HEK293T (cell line): ENCODE results near the gene HPDL.

Source experiments
- CTCF ChIA-PET: fragments of 350-600 bp; formaldehyde crosslinking; extraction: SDS; loops from one replicate; lab custom pipeline; 2021; ENCODE audit warnings: antibody characterized with exemption, inconsistent platforms; lab: Yijun Ruan, JAX
- POLR2A ChIA-PET: fragments of 350-600 bp; formaldehyde crosslinking; extraction: SDS; loops from one replicate; lab custom pipeline; 2020; ENCODE audit warnings: antibody characterized with exemption, inconsistent platforms; lab: Yijun Ruan, JAX
- DNase-seq: peaks from one replicate; pipeline ENCODE4 v3.0.0; 2012; ENCODE audit warnings: mixed read lengths; ENCODE audit errors: extremely low spot score
- ARNT ChIP-seq: fragments of 450-650 bp; IDR thresholded peaks from 2 replicates; pipeline ENCODE4 v1.6.1; 2017; ENCODE audit warnings: mild to moderate bottlenecking
- BHLHE40 ChIP-seq: fragments of 450-650 bp; IDR thresholded peaks from 2 replicates; pipeline ENCODE4 v1.6.1; 2016; ENCODE audit warnings: mild to moderate bottlenecking, moderate library complexity, borderline replicate concordance
- CTBP1 ChIP-seq: fragments of 450-650 bp; IDR thresholded peaks from 2 replicates; pipeline ENCODE4 v1.6.1; 2016; ENCODE audit warnings: borderline replicate concordance
- ELF4 ChIP-seq: fragments of 450-650 bp; IDR thresholded peaks from 2 replicates; pipeline ENCODE4 v1.6.1; 2017; ENCODE audit warnings: antibody characterized with exemption
- FOXA1 ChIP-seq: fragments of 450-650 bp; IDR thresholded peaks from 2 replicates; pipeline ENCODE4 v1.6.1; 2016; ENCODE audit warnings: mild to moderate bottlenecking
- FOXK2 ChIP-seq: fragments of 450-650 bp; IDR thresholded peaks from 2 replicates; pipeline ENCODE4 v1.6.1; 2016; ENCODE audit warnings: mild to moderate bottlenecking
- FOXM1 ChIP-seq: fragments of 450-650 bp; IDR thresholded peaks from 2 replicates; pipeline ENCODE4 v1.6.1; 2017; ENCODE audit warnings: mild to moderate bottlenecking, borderline replicate concordance
- HDGF ChIP-seq: fragments of 450-650 bp; IDR thresholded peaks from 2 replicates; pipeline ENCODE4 v1.6.1; 2017; ENCODE audit warnings: antibody characterized with exemption, borderline replicate concordance
- L3MBTL2 ChIP-seq: fragments of 450-650 bp; conservative IDR thresholded peaks from 2 replicates; pipeline ENCODE4 v1.6.1; 2016; ENCODE audit warnings: mild to moderate bottlenecking
- LEF1 ChIP-seq: fragments of 450-650 bp; IDR thresholded peaks from 2 replicates; pipeline ENCODE4 v1.6.1; 2017; ENCODE audit warnings: mild to moderate bottlenecking, borderline replicate concordance
- NFRKB ChIP-seq: fragments of 450-650 bp; IDR thresholded peaks from 2 replicates; pipeline ENCODE4 v1.6.1; 2016; ENCODE audit warnings: mild to moderate bottlenecking, moderate library complexity
- SP1 ChIP-seq: fragments of 450-650 bp; IDR thresholded peaks from 2 replicates; pipeline ENCODE4 v1.6.1; 2017
- SUZ12 ChIP-seq: fragments of 450-650 bp; IDR thresholded peaks from 2 replicates; pipeline ENCODE4 v1.6.1; 2016; ENCODE audit warnings: mild to moderate bottlenecking
- TARDBP ChIP-seq: fragments of 450-650 bp; IDR thresholded peaks from 2 replicates; pipeline ENCODE4 v1.6.1; 2016
- ZNF384 ChIP-seq: fragments of 450-650 bp; IDR thresholded peaks from 2 replicates; pipeline ENCODE4 v1.6.1; 2016
- TF ChIP-seq, protein P1 (sequence below): fragments of 450-650 bp; IDR thresholded peaks from 2 replicates; pipeline ENCODE4 v1.6.1; 2016

Gene HPDL

DNA sequence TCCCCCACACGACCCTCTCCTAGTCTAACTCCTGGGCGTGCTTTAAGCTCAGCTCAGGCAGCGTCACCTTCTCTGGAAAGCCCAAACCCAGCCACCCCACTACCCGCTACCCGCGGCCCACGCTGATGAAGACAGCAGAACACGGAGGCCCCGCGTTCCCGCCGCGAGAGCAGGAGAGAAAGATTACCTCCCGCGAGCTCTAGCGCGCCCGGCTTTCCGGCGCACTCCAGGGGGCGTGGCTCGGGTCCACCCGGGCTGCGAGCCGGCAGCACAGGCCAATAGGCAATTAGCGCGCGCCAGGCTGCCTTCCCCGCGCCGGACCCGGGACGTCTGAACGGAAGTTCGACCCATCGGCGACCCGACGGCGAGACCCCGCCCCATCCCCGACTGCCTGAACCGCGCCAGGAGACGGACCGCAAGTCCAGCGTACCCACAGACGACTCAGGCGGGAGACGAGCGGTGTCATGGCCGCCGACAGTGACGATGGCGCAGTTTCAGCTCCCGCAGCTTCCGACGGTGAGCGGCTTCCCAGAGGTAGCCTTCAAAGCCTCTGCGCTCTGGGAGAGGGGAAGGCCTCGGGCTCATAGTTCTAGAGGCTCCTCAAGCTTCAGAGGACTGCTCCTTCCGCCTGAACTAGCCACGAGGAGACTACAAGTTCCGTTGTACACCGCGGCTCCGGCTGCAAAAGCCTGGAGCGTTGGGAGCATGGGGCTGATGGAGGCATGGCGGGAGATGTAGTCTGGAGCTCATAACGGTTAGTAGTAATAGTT lies 13.3 kb downstream of the HPDL start, which contains the start of the genes MUTYH and TOE1:
MUTYH (minus strand) TSS at position 652 of the 770 bp plus-strand sequence. CDS start 5,935 bp downstream, outside the sequence.
TOE1 (plus strand) TSS at position 382 of the 770 bp plus-strand sequence; CDS start at position 465, 83 bp downstream.
- peak; percentile 94 for DNase-seq
- TF ChIP-seq TARDBP, result no peak
- peak; percentile 62; the same call in 1 of the 2 replicates for TF ChIP-seq ELF4
- TF ChIP-seq L3MBTL2, result peak; percentile 92
- no peak for TF ChIP-seq LEF1
- ChIA-PET CTCF (interaction anchor here (1.0 to 1.8 kb wide), 3 partner anchors 20 to 153 kb away, joined by 3 to 6 read pairs (median 5); partner anchors contain the start of gene TESK2), POLR2A (interaction anchor here (0.6 to 4.8 kb wide), 51 partner anchors 11 to 618 kb away, joined by 3 to 90 read pairs (median 6); partner anchors contain the start of genes AKR1A1, BTBD19, CCDC163 and EIF2B3)

DNA sequence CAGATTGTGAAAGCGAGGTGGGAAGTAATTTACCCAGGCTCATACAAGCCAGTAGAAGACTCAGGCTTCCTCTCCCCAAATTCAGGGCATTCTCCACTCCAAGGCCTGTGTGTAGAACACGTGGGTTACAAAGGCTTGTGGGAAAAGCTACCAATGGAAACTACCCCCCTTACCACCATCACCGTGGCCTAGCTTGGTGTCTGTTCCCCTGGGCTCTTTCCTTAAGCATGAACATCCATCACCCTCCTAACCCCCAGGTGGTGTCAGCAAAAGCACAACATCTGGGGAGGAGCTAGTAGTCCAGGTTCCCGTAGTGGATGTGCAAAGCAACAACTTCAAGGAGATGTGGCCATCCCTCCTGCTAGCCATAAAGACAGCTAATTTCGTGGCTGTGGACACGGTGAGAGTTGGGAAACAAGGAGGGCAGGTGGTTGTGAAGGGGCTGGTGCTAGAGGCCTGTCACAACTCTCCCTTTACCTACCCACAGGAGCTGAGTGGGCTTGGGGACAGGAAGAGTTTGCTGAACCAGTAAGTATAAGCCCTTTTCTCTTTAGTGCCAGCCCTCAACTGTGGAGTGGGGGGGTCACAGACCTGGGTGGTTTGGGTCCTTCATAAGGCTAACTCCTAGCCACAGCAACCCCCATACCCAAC lies 14.2 kb downstream of the HPDL start:
- peak; percentile 6 for TF ChIP-seq L3MBTL2
- TF ChIP-seq ELF4, result 0 out of 2 replicates have a peak, but pooled peaks have one; percentile 7
- no peak for TF ChIP-seq HDGF
- CTCF ChIA-PET, result interaction anchor here (1.0 to 1.8 kb wide), 2 partner anchors 19 to 152 kb away, joined by 5 to 6 read pairs; no protein-coding TSS in a partner anchor
- POLR2A ChIA-PET, result interaction anchor here (0.6 to 4.8 kb wide), 42 partner anchors 10 to 619 kb away, joined by 3 to 90 read pairs (median 6); partner anchors contain the start of genes AKR1A1, BTBD19, CCDC163 and EIF2B3
- no peak for DNase-seq

DNA sequence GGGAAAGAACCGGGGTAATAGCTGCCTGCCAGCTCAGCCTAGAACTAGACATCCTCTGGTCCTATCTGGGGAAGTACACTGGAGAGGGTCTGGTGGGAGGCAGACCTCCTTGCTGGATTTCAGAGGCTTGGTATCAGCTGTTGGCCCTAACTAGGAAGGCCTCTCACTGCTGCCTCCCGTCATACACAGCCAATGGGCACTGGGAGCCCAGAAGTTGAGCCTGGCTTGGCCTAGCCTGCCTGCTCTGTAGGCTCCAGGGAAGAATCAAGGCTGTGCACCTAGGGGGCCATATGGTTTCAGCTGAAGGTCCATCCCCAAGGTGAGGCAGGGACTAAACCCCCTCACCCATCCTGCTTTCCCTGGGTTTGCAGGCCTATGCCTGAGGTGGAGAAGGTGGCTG lies 17.8 kb downstream of the HPDL start:
- ChIA-PET CTCF (no interaction called here), POLR2A (interaction anchor here (0.8 to 1.0 kb wide), 2 partner anchors 17 to 37 kb away, joined by 3 read pairs; no protein-coding TSS in a partner anchor)
- no peak for DNase-seq
- no peak for TF ChIP-seq LEF1
- TF ChIP-seq ARNT, result no peak
- TF ChIP-seq SUZ12, result no peak
- no peak for TF ChIP-seq CTBP1
- TF ChIP-seq FOXK2, result no peak
- TF ChIP-seq FOXA1, result no peak
- no peak for TF ChIP-seq FOXM1
- TF ChIP-seq NFRKB, result no peak
- TF ChIP-seq BHLHE40, result no peak
- TF ChIP-seq L3MBTL2, result no peak
- TF ChIP-seq, protein P1, sequence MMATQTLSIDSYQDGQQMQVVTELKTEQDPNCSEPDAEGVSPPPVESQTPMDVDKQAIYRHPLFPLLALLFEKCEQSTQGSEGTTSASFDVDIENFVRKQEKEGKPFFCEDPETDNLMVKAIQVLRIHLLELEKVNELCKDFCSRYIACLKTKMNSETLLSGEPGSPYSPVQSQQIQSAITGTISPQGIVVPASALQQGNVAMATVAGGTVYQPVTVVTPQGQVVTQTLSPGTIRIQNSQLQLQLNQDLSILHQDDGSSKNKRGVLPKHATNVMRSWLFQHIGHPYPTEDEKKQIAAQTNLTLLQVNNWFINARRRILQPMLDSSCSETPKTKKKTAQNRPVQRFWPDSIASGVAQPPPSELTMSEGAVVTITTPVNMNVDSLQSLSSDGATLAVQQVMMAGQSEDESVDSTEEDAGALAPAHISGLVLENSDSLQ, result no peak
- TF ChIP-seq ZNF384, result no peak
- no peak for TF ChIP-seq SP1
- TF ChIP-seq HDGF, result no peak
- no peak for TF ChIP-seq ELF4
- no peak for TF ChIP-seq TARDBP

DNA sequence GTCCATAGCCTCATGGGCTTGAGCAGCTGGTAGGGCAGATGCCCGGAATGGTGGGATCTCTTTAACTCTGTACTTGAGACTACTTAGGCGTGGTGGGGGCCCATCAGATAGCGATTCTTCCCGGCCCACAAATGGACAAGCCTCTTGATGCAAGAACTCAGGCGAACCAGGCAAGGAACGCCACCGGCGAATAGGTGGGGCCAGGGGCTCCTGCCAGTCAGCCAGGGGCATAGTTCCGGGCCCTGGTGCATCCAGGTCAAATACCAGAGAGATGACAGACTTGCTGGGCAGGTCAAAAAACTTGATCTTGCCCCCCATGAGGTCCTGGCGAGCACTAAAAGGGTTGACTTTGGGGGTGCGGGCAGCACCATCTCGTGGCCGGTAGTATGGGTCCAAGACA lies 18.3 kb downstream of the HPDL start:
- POLR2A ChIA-PET, result interaction anchor here (1.0 kb wide), 1 partner anchor 37 kb away, joined by 3 read pairs; no protein-coding TSS in a partner anchor
- TF ChIP-seq FOXA1 (no peak), ZNF384 (no peak), NFRKB (no peak), HDGF (no peak), SUZ12 (no peak), TARDBP (no peak), L3MBTL2 (no peak), BHLHE40 (no peak), ELF4 (no peak), LEF1 (no peak), ARNT (no peak), SP1 (no peak)
- TF ChIP-seq, protein P1, result no peak
- CTCF ChIA-PET, result no interaction called here
- no peak for DNase-seq

DNA sequence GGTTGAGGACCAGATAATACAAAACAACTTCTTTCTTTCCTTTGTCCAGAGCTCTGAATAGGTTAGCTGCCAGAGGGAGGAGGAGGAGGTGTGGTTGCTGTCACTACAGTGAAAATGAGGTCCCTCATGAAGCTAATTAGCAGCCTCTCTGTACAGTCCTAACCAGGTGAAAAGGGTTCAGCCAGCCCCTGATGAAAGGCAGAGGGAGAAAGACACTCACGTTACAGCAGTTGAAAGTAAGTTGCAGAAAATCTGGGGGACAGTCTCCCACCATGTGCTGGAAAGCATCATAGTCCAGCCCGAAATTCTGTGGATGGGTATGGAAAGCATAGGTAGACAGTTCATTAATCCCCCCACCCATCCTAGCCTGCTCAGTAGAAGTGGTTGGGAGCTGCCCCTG lies 19.8 kb downstream of the HPDL start:
- ChIA-PET POLR2A (interaction anchor here (1.0 to 4.0 kb wide), 3 partner anchors 9 to 153 kb away, joined by 4 to 12 read pairs (median 4); partner anchors contain the start of genes CCDC163 and MMACHC), CTCF (interaction anchor here (1.7 kb wide), 1 partner anchor 9 kb away, joined by 9 read pairs; no protein-coding TSS in a partner anchor)
- DNase-seq, result no peak
- TF ChIP-seq L3MBTL2 (no peak), CTBP1 (no peak), ARNT (no peak), ELF4 (no peak), SP1 (no peak), ZNF384 (no peak), LEF1 (no peak), NFRKB (no peak), FOXA1 (no peak), SUZ12 (no peak), HDGF (no peak), FOXM1 (no peak), FOXK2 (no peak)
- TF ChIP-seq, protein P1, result no peak
